GM20000 (cell line): ENCODE data around the gene RAPGEF4.

Source experiments
- DNase-seq: peaks from one replicate; pipeline ENCODE4 v3.0.0; 2012; ENCODE audit warnings: low spot score
- CTCF ChIP-seq: IDR thresholded peaks from 2 replicates; pipeline ENCODE4 v1.5.1; 2012; ENCODE audit warnings: mild to moderate bottlenecking, control low read depth; ENCODE audit errors: extremely low read depth, missing control alignments

The RAPGEF4 gene

GRCh38 chr2:172957734-172958133 lies 222.1 kb downstream of the RAPGEF4 start:
- no peak for TF ChIP-seq CTCF
- no peak for DNase-seq

- no peak for DNase-seq
- no peak for TF ChIP-seq CTCF
Measured at GRCh38 chr2:172962082-172962481, 226.4 kb downstream of the RAPGEF4 start.

GRCh38 chr2:172962824-172963223 lies 227.2 kb downstream of the RAPGEF4 start:
- TF ChIP-seq CTCF = no peak
- DNase-seq = no peak

GRCh38 chr2:172964511-172965139 lies 229.0 kb downstream of the RAPGEF4 start:
- no peak for DNase-seq
- no peak for TF ChIP-seq CTCF

- no peak for DNase-seq
- TF ChIP-seq CTCF = no peak
Measured at GRCh38 chr2:172965433-172966212, 230.0 kb downstream of the RAPGEF4 start.

- no peak for TF ChIP-seq CTCF
- no peak for DNase-seq
Measured at GRCh38 chr2:172967036-172967982, 231.7 kb downstream of the RAPGEF4 start.
